Progenitor cell of endocrine pancreas (in vitro differentiated cells): Measurements from ENCODE around the gene ITM2A. TPM values are rescaled to one million over a fixed set of nuclear protein-coding genes. Genes with fewer than 3 reads are reported as not detected.

Experiments used
- DNase-seq: peaks from one replicate; pipeline ENCODE4 v3.0.0; 2021; ENCODE audit warnings: low spot score; ENCODE audit not compliant: unreplicated experiment
- H3K27ac Mint-ChIP-seq: 2 replicates; pipeline ENCODE4 v1.8.0; 2021; ENCODE audit warnings: mild to moderate bottlenecking, moderate library complexity, mixed read lengths
- H3K27me3 Mint-ChIP-seq: 2 replicates; pipeline ENCODE4 v1.8.0; 2021; ENCODE audit warnings: mixed read lengths
- H3K36me3 Mint-ChIP-seq: 2 replicates; pipeline ENCODE4 v1.8.0; 2022; ENCODE audit warnings: mixed read lengths; ENCODE audit not compliant: insufficient read depth
- H3K4me1 Mint-ChIP-seq: 2 replicates; pipeline ENCODE4 v1.8.0; 2021; ENCODE audit warnings: low read depth, mixed read lengths
- H3K4me3 Mint-ChIP-seq: 2 replicates; pipeline ENCODE4 v1.8.0; 2021; ENCODE audit warnings: low read depth, mild to moderate bottlenecking, moderate library complexity, mixed read lengths
- H3K9me3 Mint-ChIP-seq: 2 replicates; pipeline ENCODE4 v1.8.0; 2021; ENCODE audit warnings: low read depth, mixed read lengths
- CTCF ChIP-seq: fragments of 200-600 bp; sonication (generic); IDR thresholded peaks from one replicate; pipeline ENCODE4 v1.5.0; 2021; ENCODE audit warnings: antibody characterized with exemption, mild to moderate bottlenecking; ENCODE audit not compliant: unreplicated experiment
- total RNA-seq: library from RNA; stranded (reverse); gene quantifications from 2 replicates; pipeline ENCODE4 v1.2.1, GENCODE V29; 2021

The ITM2A gene
- total RNA-seq, 1 donor from 2014 or later: 3.8 TPM

GRCh38 chrX:79371101-79371500, 4.0 kb upstream of the ITM2A start:
- H3K9me3 Mint-ChIP-seq: peaks cover 11% of the 10 kb centered on the region
- H3K27me3 Mint-ChIP-seq: peaks cover 6% of the 10 kb centered on the region
- no peak overlapping the region for H3K27ac Mint-ChIP-seq
- DNase-seq: no peak
- H3K4me1 Mint-ChIP-seq: peaks cover 8% of the 10 kb centered on the region
- TF ChIP-seq CTCF: no peak
- H3K36me3 Mint-ChIP-seq: no peaks in the 10 kb centered on the region
- H3K4me3 Mint-ChIP-seq: no peak overlapping the region

GRCh38 chrX:79369871-79370270, 2.7 kb upstream of the ITM2A start:
- no peak for TF ChIP-seq CTCF

GRCh38 chrX:79368441-79368840, 1.3 kb upstream of the ITM2A start:
- no peak for TF ChIP-seq CTCF
- H3K4me3 Mint-ChIP-seq: no peak overlapping the region
- H3K27me3 Mint-ChIP-seq: peaks cover 13% of the 10 kb centered on the region
- no peaks in the 10 kb centered on the region for H3K36me3 Mint-ChIP-seq
- no peak overlapping the region for H3K27ac Mint-ChIP-seq
- H3K4me1 Mint-ChIP-seq: peaks cover 8% of the 10 kb centered on the region
- H3K9me3 Mint-ChIP-seq: no peaks in the 10 kb centered on the region
- DNase-seq: no peak

More at GRCh38 chrX:79369871-79370270, 2.7 kb upstream of the ITM2A start:
- DNase-seq: no peak
- Mint-ChIP-seq H3K27me3 (peaks cover 13% of the 10 kb centered on the region), H3K9me3 (peaks cover 10% of the 10 kb centered on the region), H3K4me3 (no peak overlapping the region), H3K4me1 (peaks cover 8% of the 10 kb centered on the region), H3K36me3 (no peaks in the 10 kb centered on the region), H3K27ac (no peak overlapping the region)

- Mint-ChIP-seq H3K9me3 (peaks cover 3% of the 10 kb centered on the region), H3K4me1 (peaks cover 8% of the 10 kb centered on the region), H3K4me3 (no peak overlapping the region), H3K27me3 (peaks cover 13% of the 10 kb centered on the region), H3K27ac (no peak overlapping the region), H3K36me3 (no peaks in the 10 kb centered on the region)
- no peak for TF ChIP-seq CTCF
- DNase-seq: no peak
These were observed 773 bp upstream of the ITM2A start for GRCh38 chrX:79367907-79368306.

- no peak overlapping the region for H3K27ac Mint-ChIP-seq
- peaks cover 8% of the 10 kb centered on the region for H3K9me3 Mint-ChIP-seq
- no peaks in the 10 kb centered on the region for H3K36me3 Mint-ChIP-seq
- no peak for TF ChIP-seq CTCF
- peak overlapping the region; percentile 76 for H3K4me3 Mint-ChIP-seq
- H3K4me1 Mint-ChIP-seq: peaks cover 8% of the 10 kb centered on the region
- DNase-seq: no peak
- H3K27me3 Mint-ChIP-seq: peaks cover 13% of the 10 kb centered on the region
These were observed 620 bp downstream of the ITM2A start for GRCh38 chrX:79366556-79366872.
